K562 (cell line): Measurements from ENCODE around the gene GNG5. TPM values are rescaled to one million over a fixed set of nuclear protein-coding genes. Genes with fewer than 3 reads are reported as not detected.

Experiments
- ATAC-seq: fragments of 200-7000 bp; cut with Tn5 transposase; 3 replicates; pipeline ENCODE4 v1.9.1; 2020; ENCODE audit warnings: moderate library complexity
- BruUV-seq: library from RNA; stranded (reverse); fragments of 400-500 nt; replicated peaks from 2 replicates; lab custom pipeline; 2021; lab: Mats Ljungman, UMichigan
- CTCF ChIA-PET: fragments of 300-600 bp; formaldehyde crosslinking; extraction: SDS; loops from one replicate; lab custom pipeline; 2021; ENCODE audit warnings: low intra/inter-chr PET ratio; lab: Yijun Ruan, JAX
- POLR2A ChIA-PET: fragments of 300-600, 350-650 bp; sonication (Branson Sonifier 250); formaldehyde crosslinking; extraction: SDS; loops from one replicate; lab custom pipeline; 2021; ENCODE audit warnings: antibody characterized with exemption, inconsistent platforms; lab: Yijun Ruan, JAX
- DNase-seq, 4 experiments: peaks; one replicate each; pipeline versions ENCODE4 v3.0.0 to v3.0.0-alpha.2; 2011 to 2018; ENCODE audit warnings: low spot score in 3 of 4, mixed read lengths in 3 of 4; ENCODE audit errors: extremely low read depth in 1 of 4
- FAIRE-seq: peaks from 2 replicates; lab custom pipeline; 2011; peaks lifted over from hg19 to GRCh38; lab: Jason Lieb, UNC
- H2AFZ ChIP-seq: 2 replicates; pipeline ENCODE4 v1.6.0; 2011; ENCODE audit warnings: low read depth, low read length, control low read depth, inconsistent platforms
- H3K27ac ChIP-seq: fragments of 200-600 bp; 3 replicates; pipeline ENCODE4 v1.8.0; 2011; ENCODE audit warnings: low read depth, mild to moderate bottlenecking, control low read depth, inconsistent platforms, low read length, moderate library complexity, mixed read lengths; ENCODE audit errors: extremely low read depth
- H3K27me3 ChIP-seq, 2 experiments: fragments of 300-600 bp in 1 of 2; 2 replicates in 1 of 2; 3 replicates in 1 of 2; pipeline versions ENCODE4 v1.6.0 to v1.8.0; 2011; ENCODE audit warnings: inconsistent platforms in 2 of 2, low read length in 2 of 2, mild to moderate bottlenecking in 1 of 2, mixed read lengths in 1 of 2, moderate library complexity in 1 of 2; ENCODE audit not compliant: control insufficient read depth in 2 of 2, insufficient read depth in 2 of 2
- H3K36me3 ChIP-seq: fragments of 300-600 bp; 3 replicates; pipeline ENCODE4 v1.8.0; 2011; ENCODE audit warnings: mild to moderate bottlenecking, low read length, inconsistent platforms; ENCODE audit not compliant: control insufficient read depth, insufficient read depth
- H3K4me1 ChIP-seq, 2 experiments: fragments of 200-600 bp in 1 of 2; replicated peaks in 1 of 2; 2 replicates in 1 of 2; 3 replicates in 1 of 2; pipeline versions ENCODE4 v1.5.1 to v1.8.0; 2011; ENCODE audit warnings: inconsistent platforms in 2 of 2, low read length in 2 of 2, mild to moderate bottlenecking in 1 of 2, mixed read lengths in 1 of 2, moderate library complexity in 1 of 2; ENCODE audit not compliant: control insufficient read depth in 2 of 2, insufficient read depth in 2 of 2
- H3K4me2 ChIP-seq: 2 replicates; pipeline ENCODE4 v1.6.1; 2011; ENCODE audit warnings: low read length, control low read depth, inconsistent platforms, mixed read lengths; ENCODE audit not compliant: insufficient read depth
- H3K4me3 ChIP-seq: fragments of 200-600 bp; sonication (generic), shearing (Covaris generic); 2 replicates; pipeline ENCODE4 v1.5.1; 2016; ENCODE audit warnings: control low read depth, inconsistent platforms
- H3K79me2 ChIP-seq: fragments of 200-600 bp; 3 replicates; pipeline ENCODE4 v1.8.0; 2011; ENCODE audit warnings: low read length, inconsistent platforms; ENCODE audit not compliant: control insufficient read depth, insufficient read depth
- H3K9ac ChIP-seq, 2 experiments: 2 replicates each; pipeline versions ENCODE4 v1.6.0 to v1.6.1; 2011; ENCODE audit warnings: low read depth in 2 of 2, low read length in 2 of 2, control low read depth in 1 of 2, inconsistent platforms in 1 of 2, mild to moderate bottlenecking in 1 of 2, mixed read lengths in 1 of 2; ENCODE audit not compliant: insufficient read depth in 1 of 2
- H3K9me1 ChIP-seq: one replicate; pipeline ENCODE4 v1.6.0; 2011; ENCODE audit warnings: inconsistent platforms, mild to moderate bottlenecking, low read length, moderate library complexity; ENCODE audit not compliant: control insufficient read depth, insufficient read depth
- H3K9me3 ChIP-seq: replicated peaks from 2 replicates; pipeline ENCODE4 v1.5.1; 2011; ENCODE audit warnings: low read depth, low read length, inconsistent platforms; ENCODE audit not compliant: control insufficient read depth, insufficient read depth
- H4K20me1 ChIP-seq: replicated peaks from 2 replicates; pipeline ENCODE4 v1.6.1; 2011; ENCODE audit warnings: low read length, inconsistent platforms, mixed read lengths; ENCODE audit not compliant: control insufficient read depth, insufficient read depth
- ARID1B ChIP-seq: fragments of 450-650 bp; IDR thresholded peaks from 2 replicates; pipeline ENCODE4 v1.6.1; 2016; ENCODE audit warnings: antibody characterized with exemption, mild to moderate bottlenecking, inconsistent platforms
- BRD9 ChIP-seq: fragments of 450-650 bp; IDR thresholded peaks from 2 replicates; pipeline ENCODE4 v1.6.1; 2018; ENCODE audit warnings: low read depth; ENCODE audit not compliant: partially characterized antibody
- KAT7 ChIP-seq: sonication (generic); formaldehyde crosslinking; IDR thresholded peaks from 2 replicates; pipeline ENCODE4 v1.8.0; 2022; ENCODE audit warnings: missing genetic modification reagents, mild to moderate bottlenecking, borderline replicate concordance
- NFIX ChIP-seq: fragments of 250-450 bp; sonication (Bioruptor Pico); IDR thresholded peaks from 2 replicates; pipeline ENCODE4 v1.4.0; 2020; ENCODE audit warnings: low read depth, mild to moderate bottlenecking, moderate library complexity
- NR3C1 ChIP-seq: sonication (generic); formaldehyde crosslinking; IDR thresholded peaks from 2 replicates; pipeline ENCODE4 v1.8.1; 2022; ENCODE audit warnings: missing genetic modification reagents
- PHF20 ChIP-seq: fragments of 450-650 bp; IDR thresholded peaks from 2 replicates; pipeline ENCODE4 v1.6.1; 2018; ENCODE audit not compliant: partially characterized antibody
- PTRF ChIP-seq: fragments of 450-650 bp; IDR thresholded peaks from 2 replicates; pipeline ENCODE4 v1.6.1; 2016; ENCODE audit warnings: mild to moderate bottlenecking, missing genetic modification characterization, missing compliant biosample characterization
- ZNF57 ChIP-seq: fragments of 450-650 bp; formaldehyde crosslinking; IDR thresholded peaks from 2 replicates; pipeline ENCODE4 v1.4.0; 2020; ENCODE audit warnings: mild to moderate bottlenecking, moderate library complexity
- WGBS: fragments of 100-300 bp; shearing (Covaris generic); methylation state at CpG from one replicate; pipeline ENCODE4 v1.1.6; 2016; ENCODE audit warnings: low coverage, mixed read lengths; ENCODE audit not compliant: insufficient coverage; ENCODE audit errors: missing lambda C conversion rate; 5-methylcytosine and 5-hydroxymethylcytosine counted together
- in situ Hi-C: fragments of 300-500 bp; cut with MboI; formaldehyde crosslinking; loops from 4 replicates; pipeline ENCODE4 v1.15.0; 2018; ENCODE audit warnings: inconsistent platforms, mixed read lengths
- intact Hi-C: fragments of 100-400 bp; cut with micrococcal nuclease; formaldehyde crosslinking; loops from 2 replicates; pipeline ENCODE4 v1.14.2; 2022
- polyA plus RNA-seq, 8 experiments: library from polyadenylated mRNA; depleted of rRNA in 4 of 8; stranded (reverse) in 5 of 8; unstranded in 3 of 8; fragments of >200 nt; fragmentation: Nextera tagmentation in 2 of 8; fragmentation: Illumina TruSeq in 1 of 8; extraction: Ambion mirVana in 2 of 8; extraction: Trizol in 1 of 8; gene quantifications; 2 replicates each; pipeline versions ENCODE4 v1.2.1 to v1.2.3, GENCODE V29; 2011 to 2014; ENCODE audit warnings: inconsistent platforms in 1 of 8, missing spikeins in 1 of 8
- total RNA-seq, 7 experiments: library from RNA; depleted of rRNA in 6 of 7; stranded (reverse); fragments of >200 nt in 6 of 7; fragmentation: Illumina TruSeq in 2 of 7; extraction: Trizol in 2 of 7; gene quantifications; 2 replicates each; pipeline versions ENCODE4 v1.2.1 to v1.2.3, GENCODE V29; 2011 to 2021; ENCODE audit warnings: low replicate concordance in 1 of 7
- TF ChIP-seq, protein P1 (sequence below): sonication (generic); formaldehyde crosslinking; IDR thresholded peaks from 2 replicates; pipeline ENCODE4 v1.8.0; 2022; ENCODE audit warnings: mild to moderate bottlenecking, missing genetic modification reagents
- TF ChIP-seq, protein P2 (sequence below): sonication (generic); formaldehyde crosslinking; IDR thresholded peaks from 2 replicates; pipeline ENCODE4 v1.8.0; 2023; ENCODE audit warnings: mild to moderate bottlenecking, missing genetic modification reagents

GNG5 gene
- total and polyA plus RNA-seq, 9 of the 15 experiments (the other 6 are each of a cell fraction or from before 2014, with no cell fraction given): 61.9 to 243 (median 150) TPM

GRCh38 chr1:84478876-84479868, 27.2 kb downstream of the GNG5 start, which contains the start of gene RPF1:
Gene RPF1, plus strand, starts transcription at chr1:84479266. Its CDS starts 16 bp downstream, at chr1:84479282.
- FAIRE-seq (peak; percentile 94), ATAC-seq (peak; percentile 97), DNase-seq (peak; percentile 63 to 89 (median 74))
- H3K27me3 ChIP-seq: no peaks in the 10 kb centered on the region; a peak in 2 of 5 replicates
- H3K9ac ChIP-seq: peak within 1 kb of the TSS; percentile 92 to 95
- H3K4me1 ChIP-seq: peaks cover 0 to 5% of the 10 kb centered on the region in 2 experiments; a peak in 2 of 5 replicates
- peak within 1 kb of the TSS; percentile 100 for H2AFZ ChIP-seq
- H3K4me3 ChIP-seq: peak within 1 kb of the TSS; percentile 89
- ChIA-PET POLR2A (interaction anchor here (0.6 to 2.9 kb wide), 5 partner anchors 11 to 59 kb away, joined by 3 to 34 read pairs (median 9); partner anchors contain the start of genes GNG5 and SPATA1), CTCF (no interaction called here)
- in situ Hi-C loops (no loop called here), intact Hi-C loops (loop anchor here (1.0 kb wide), 1 partner anchor 27 kb away; the partner anchor contains the start of genes GNG5 and SPATA1)
- H4K20me1 ChIP-seq: peaks cover 9% of the 10 kb centered on the region; the same call in 1 of the 2 replicates
- peaks cover 9% of the 10 kb centered on the region for H3K9me3 ChIP-seq
- peak within 1 kb of the TSS; percentile 95 for H3K4me2 ChIP-seq
- no peaks in the 10 kb centered on the region for H3K9me1 ChIP-seq
- H3K27ac ChIP-seq: peak within 1 kb of the TSS; percentile 88
- peaks cover 25% of the 10 kb centered on the region for H3K36me3 ChIP-seq
- 6% methylated on average over 51 of the region's 51 CpGs for WGBS
- BruUV-seq: TSS peak; percentile 55
- peaks cover 51% of the 10 kb centered on the region for H3K79me2 ChIP-seq
- TF ChIP-seq PTRF (tag) (peak; percentile 75; the same call in 1 of the 2 replicates), PHF20 (peak; percentile 93), ZNF57 (no peak), ARID1B (0 out of 2 replicates have a peak, but pooled peaks have one; percentile 26), NFIX (CRISPR knock-in tag) (no peak), NR3C1 (CRISPR knock-in tag) (no peak), BRD9 (no peak), KAT7 (no peak)
- TF ChIP-seq, protein P1, sequence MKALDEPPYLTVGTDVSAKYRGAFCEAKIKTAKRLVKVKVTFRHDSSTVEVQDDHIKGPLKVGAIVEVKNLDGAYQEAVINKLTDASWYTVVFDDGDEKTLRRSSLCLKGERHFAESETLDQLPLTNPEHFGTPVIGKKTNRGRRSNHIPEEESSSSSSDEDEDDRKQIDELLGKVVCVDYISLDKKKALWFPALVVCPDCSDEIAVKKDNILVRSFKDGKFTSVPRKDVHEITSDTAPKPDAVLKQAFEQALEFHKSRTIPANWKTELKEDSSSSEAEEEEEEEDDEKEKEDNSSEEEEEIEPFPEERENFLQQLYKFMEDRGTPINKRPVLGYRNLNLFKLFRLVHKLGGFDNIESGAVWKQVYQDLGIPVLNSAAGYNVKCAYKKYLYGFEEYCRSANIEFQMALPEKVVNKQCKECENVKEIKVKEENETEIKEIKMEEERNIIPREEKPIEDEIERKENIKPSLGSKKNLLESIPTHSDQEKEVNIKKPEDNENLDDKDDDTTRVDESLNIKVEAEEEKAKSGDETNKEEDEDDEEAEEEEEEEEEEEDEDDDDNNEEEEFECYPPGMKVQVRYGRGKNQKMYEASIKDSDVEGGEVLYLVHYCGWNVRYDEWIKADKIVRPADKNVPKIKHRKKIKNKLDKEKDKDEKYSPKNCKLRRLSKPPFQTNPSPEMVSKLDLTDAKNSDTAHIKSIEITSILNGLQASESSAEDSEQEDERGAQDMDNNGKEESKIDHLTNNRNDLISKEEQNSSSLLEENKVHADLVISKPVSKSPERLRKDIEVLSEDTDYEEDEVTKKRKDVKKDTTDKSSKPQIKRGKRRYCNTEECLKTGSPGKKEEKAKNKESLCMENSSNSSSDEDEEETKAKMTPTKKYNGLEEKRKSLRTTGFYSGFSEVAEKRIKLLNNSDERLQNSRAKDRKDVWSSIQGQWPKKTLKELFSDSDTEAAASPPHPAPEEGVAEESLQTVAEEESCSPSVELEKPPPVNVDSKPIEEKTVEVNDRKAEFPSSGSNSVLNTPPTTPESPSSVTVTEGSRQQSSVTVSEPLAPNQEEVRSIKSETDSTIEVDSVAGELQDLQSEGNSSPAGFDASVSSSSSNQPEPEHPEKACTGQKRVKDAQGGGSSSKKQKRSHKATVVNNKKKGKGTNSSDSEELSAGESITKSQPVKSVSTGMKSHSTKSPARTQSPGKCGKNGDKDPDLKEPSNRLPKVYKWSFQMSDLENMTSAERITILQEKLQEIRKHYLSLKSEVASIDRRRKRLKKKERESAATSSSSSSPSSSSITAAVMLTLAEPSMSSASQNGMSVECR: peak; percentile 52; the same call in 1 of the 2 replicates
- TF ChIP-seq, protein P2, sequence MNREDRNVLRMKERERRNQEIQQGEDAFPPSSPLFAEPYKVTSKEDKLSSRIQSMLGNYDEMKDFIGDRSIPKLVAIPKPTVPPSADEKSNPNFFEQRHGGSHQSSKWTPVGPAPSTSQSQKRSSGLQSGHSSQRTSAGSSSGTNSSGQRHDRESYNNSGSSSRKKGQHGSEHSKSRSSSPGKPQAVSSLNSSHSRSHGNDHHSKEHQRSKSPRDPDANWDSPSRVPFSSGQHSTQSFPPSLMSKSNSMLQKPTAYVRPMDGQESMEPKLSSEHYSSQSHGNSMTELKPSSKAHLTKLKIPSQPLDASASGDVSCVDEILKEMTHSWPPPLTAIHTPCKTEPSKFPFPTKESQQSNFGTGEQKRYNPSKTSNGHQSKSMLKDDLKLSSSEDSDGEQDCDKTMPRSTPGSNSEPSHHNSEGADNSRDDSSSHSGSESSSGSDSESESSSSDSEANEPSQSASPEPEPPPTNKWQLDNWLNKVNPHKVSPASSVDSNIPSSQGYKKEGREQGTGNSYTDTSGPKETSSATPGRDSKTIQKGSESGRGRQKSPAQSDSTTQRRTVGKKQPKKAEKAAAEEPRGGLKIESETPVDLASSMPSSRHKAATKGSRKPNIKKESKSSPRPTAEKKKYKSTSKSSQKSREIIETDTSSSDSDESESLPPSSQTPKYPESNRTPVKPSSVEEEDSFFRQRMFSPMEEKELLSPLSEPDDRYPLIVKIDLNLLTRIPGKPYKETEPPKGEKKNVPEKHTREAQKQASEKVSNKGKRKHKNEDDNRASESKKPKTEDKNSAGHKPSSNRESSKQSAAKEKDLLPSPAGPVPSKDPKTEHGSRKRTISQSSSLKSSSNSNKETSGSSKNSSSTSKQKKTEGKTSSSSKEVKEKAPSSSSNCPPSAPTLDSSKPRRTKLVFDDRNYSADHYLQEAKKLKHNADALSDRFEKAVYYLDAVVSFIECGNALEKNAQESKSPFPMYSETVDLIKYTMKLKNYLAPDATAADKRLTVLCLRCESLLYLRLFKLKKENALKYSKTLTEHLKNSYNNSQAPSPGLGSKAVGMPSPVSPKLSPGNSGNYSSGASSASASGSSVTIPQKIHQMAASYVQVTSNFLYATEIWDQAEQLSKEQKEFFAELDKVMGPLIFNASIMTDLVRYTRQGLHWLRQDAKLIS (CRISPR knock-in tag): 0 out of 2 replicates have a peak, but pooled peaks have one; percentile 77
